Stimulated activated CD4-positive, alpha-beta T cell treated with anti-CD3 and anti-CD28 coated beads, Interleukin-4, amount 100 ng/mL, for 1 hour (primary cell): ENCODE results near the gene PRAMEF20.

Experiments used
- DNase-seq: peaks from one replicate; pipeline ENCODE4 v3.0.0-alpha.2; 2020

Gene PRAMEF20

GRCh38 chr1:13465515-13465914, 55.3 kb downstream of the PRAMEF20 start:
- DNase-seq = no peak

GRCh38 chr1:13469343-13469742, 59.1 kb downstream of the PRAMEF20 start:
- DNase-seq = no peak
